ENCODE measurements around the gene RERE.

- TF ChIP-seq CTCF (IDR thresholded peaks at IDR 0.05) = no peak
- TF ChIP-seq POLR2A (IDR thresholded peaks at IDR 0.05) = no peak
Observed at GRCh38 chr1:8476006-8476405, 341.4 kb downstream of the RERE start.

Data from thyroid gland (tissue), 4 donors.